Fibroblast of skin of scalp (primary cell): ENCODE measurements around the gene STAMBP.

Source experiments
- DNase-seq: peaks from one replicate; pipeline ENCODE4 v3.0.0-alpha.2; 2013

STAMBP gene

GRCh38 chr2:73907840-73908452, 79.2 kb downstream of the STAMBP start:
- DNase-seq: peak; percentile 61

- no peak for DNase-seq
Measured at GRCh38 chr2:73908689-73909652, 80.2 kb downstream of the STAMBP start.

GRCh38 chr2:73910873-73911547, 82.2 kb downstream of the STAMBP start:
- DNase-seq: no peak

- no peak for DNase-seq
Measured at GRCh38 chr2:73911548-73912208, 82.9 kb downstream of the STAMBP start.

- DNase-seq: no peak
Measured at GRCh38 chr2:73913414-73914054, 84.8 kb downstream of the STAMBP start.

- DNase-seq: no peak
Measured at GRCh38 chr2:73914667-73915066, 85.9 kb downstream of the STAMBP start.

- no peak for DNase-seq
Measured at GRCh38 chr2:73915437-73915993, 86.8 kb downstream of the STAMBP start.

- DNase-seq: no peak
Measured at GRCh38 chr2:73916666-73917065, 87.9 kb downstream of the STAMBP start.

GRCh38 chr2:73917296-73917695, 88.5 kb downstream of the STAMBP start:
- DNase-seq: no peak

GRCh38 chr2:73917696-73918207, 89.0 kb downstream of the STAMBP start:
- no peak for DNase-seq

GRCh38 chr2:73918856-73919255, 90.1 kb downstream of the STAMBP start:
- no peak for DNase-seq

GRCh38 chr2:73919596-73920228, 91.0 kb downstream of the STAMBP start:
- DNase-seq: no peak

GRCh38 chr2:73920577-73921545, 92.1 kb downstream of the STAMBP start:
- DNase-seq: peak; percentile 69

GRCh38 chr2:73921581-73921980, 92.8 kb downstream of the STAMBP start:
- no peak for DNase-seq

GRCh38 chr2:73922681-73923080, 93.9 kb downstream of the STAMBP start:
- no peak for DNase-seq
